ENCODE results near the gene CSGALNACT2. TPM values are rescaled to one million over a fixed set of nuclear protein-coding genes. Genes with fewer than 3 reads are reported as not detected.

Gene CSGALNACT2
- total RNA-seq, 4 donors from 2014 or later: 14.4 to 24.1 (median 20.0) TPM

DNA sequence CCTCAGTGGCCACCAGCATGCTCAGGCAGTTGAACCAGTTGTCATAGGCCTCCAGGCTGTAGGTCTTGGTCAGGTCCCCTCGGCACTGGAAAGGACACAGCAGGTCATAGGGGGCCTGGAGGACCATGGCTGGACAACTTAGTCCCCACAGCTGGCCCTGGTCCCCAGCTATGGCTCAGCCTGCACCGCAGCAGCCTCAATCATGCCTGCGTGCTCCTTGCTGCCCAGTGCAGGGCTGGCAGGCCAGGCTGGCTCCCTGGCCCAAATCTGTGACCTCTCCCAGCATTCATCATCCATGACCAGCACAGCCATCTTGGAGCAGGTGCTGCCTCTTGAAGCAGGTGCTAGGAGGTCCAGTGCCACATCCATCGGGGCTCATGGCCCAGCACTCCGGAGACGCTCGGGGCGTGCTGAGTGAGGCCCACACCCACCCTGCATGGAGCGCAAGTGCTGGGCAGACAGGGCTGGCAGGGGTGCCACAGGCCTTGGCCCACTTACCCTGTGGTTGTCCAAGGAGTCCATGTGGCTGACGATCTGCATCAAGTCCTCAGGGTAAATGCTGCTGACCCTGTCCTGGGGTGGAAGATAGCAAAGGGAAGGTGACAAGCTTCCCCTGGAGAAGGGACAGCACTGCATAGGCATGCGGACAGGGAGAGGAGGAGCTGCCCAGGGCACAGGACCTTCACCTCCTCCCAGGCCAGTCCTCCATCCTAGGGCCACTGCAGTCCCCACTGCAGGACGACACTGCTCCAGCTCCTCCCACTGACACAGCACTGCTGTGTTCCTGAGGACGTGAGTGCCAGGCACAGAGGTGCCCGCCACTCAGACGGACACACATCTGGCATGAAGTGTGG lies 61.7 kb downstream of the CSGALNACT2 start:
- Histone ChIP-seq H3K36me3 (no peaks in the 10 kb centered on the region), H3K4me3 (replicated peaks in 1 of 3) (no peak overlapping the region), H3K9me3 (no peaks in the 10 kb centered on the region), H3K27me3 (no peaks in the 10 kb centered on the region), H3K27ac (no peak overlapping the region), H3K4me1 (peaks cover 11 to 16% of the 10 kb centered on the region in 2 donors)
- TF ChIP-seq POLR2A (IDR thresholded peaks at IDR 0.05) (no peak), CTCF (IDR thresholded peaks at IDR 0.05) (no peak)
- intact Hi-C loops (cut with DNase I): no loop called here
- WGBS, 2 donors: 89 to 95% methylated on average over 4 of the region's 15 CpGs
- no peak for DNase-seq

- Histone ChIP-seq H3K27ac (no peak overlapping the region), H3K36me3 (no peaks in the 10 kb centered on the region), H3K4me3 (replicated peaks in 1 of 3) (no peak overlapping the region), H3K9me3 (no peaks in the 10 kb centered on the region), H3K4me1 (peaks cover 11 to 16% of the 10 kb centered on the region in 2 donors), H3K27me3 (no peaks in the 10 kb centered on the region)
- intact Hi-C loops (cut with DNase I): no loop called here
- DNase-seq: no peak
- 76 to 92% methylated on average over 4 of the region's 13 CpGs for WGBS, 2 donors
- no peak for TF ChIP-seq POLR2A (IDR thresholded peaks at IDR 0.05)
- no peak for TF ChIP-seq CTCF (IDR thresholded peaks at IDR 0.05)
Observed at GRCh38 chr10:43200538-43201390, 62.5 kb downstream of the CSGALNACT2 start.

GRCh38 chr10:43201545-43202131 lies 63.4 kb downstream of the CSGALNACT2 start:
- Histone ChIP-seq H3K27ac (no peak overlapping the region), H3K27me3 (no peaks in the 10 kb centered on the region), H3K36me3 (no peaks in the 10 kb centered on the region), H3K4me3 (replicated peaks in 1 of 3) (no peak overlapping the region), H3K4me1 (peaks cover 11 to 16% of the 10 kb centered on the region in 2 donors), H3K9me3 (no peaks in the 10 kb centered on the region)
- intact Hi-C loops (cut with DNase I): no loop called here
- WGBS, 2 donors: 88 to 95% methylated on average over 7 to 9 of the region's 11 CpGs
- DNase-seq: no peak
- TF ChIP-seq CTCF (IDR thresholded peaks at IDR 0.05) (no peak), POLR2A (IDR thresholded peaks at IDR 0.05) (no peak)

DNA sequence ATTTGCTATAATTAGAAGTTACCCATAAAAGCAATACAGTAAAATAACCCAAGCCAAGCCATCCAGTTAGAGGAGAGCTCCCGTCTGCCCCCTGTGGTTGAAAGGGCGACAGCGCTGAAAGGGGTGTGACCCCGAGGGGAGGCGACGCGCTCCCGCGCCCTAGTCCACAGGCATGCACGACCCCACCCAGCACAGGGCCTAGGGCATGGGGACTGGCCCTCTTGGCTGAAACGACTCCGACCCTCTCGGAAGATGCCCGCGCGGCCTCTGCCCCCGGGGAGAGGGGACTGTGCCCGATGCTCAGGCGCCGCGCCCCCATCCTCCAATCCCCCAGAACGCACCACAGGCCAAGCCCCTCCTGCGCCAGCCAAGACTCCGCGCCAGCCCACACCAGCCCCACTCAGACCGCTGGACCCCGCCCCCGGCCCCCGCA lies 64.0 kb downstream of the CSGALNACT2 start:
- DNase-seq: peak; percentile 37 to 38
- H3K36me3 ChIP-seq: no peaks in the 10 kb centered on the region
- WGBS, 2 donors: 0 to 2% methylated on average over 17 to 18 of the region's 29 CpGs
- no peaks in the 10 kb centered on the region for H3K27me3 ChIP-seq
- H3K9me3 ChIP-seq: no peaks in the 10 kb centered on the region
- TF ChIP-seq POLR2A (IDR thresholded peaks at IDR 0.05) (no peak), CTCF (IDR thresholded peaks at IDR 0.05) (peak in 5 of 6 experiments; percentile 19 to 69 (median 50))
- H3K4me1 ChIP-seq: peaks cover 11 to 16% of the 10 kb centered on the region in 2 donors
- intact Hi-C loops (cut with DNase I): no loop called here
- no peak overlapping the region for H3K27ac ChIP-seq
- H3K4me3 ChIP-seq (replicated peaks in 1 of 3): peak overlapping the region in 2 of 3 donors; percentile 15 to 27

All from thyroid gland (tissue), 4 donors.